NOMO-1 treated with dmso at 0.1 percent for 144 hours (cell line): ENCODE data around the gene ENTPD7.
"Not testable (repeated sequence)": the region's sequence is repeated elsewhere in the genome, so short reads cannot be mapped to it uniquely, and the experiment has no call there.

Experiments
- DNase-seq: peaks from one replicate; lab custom pipeline; 2025; ENCODE audit not compliant: unreplicated experiment; lab: John Stamatoyannopoulos, UW

Gene ENTPD7, protein sequence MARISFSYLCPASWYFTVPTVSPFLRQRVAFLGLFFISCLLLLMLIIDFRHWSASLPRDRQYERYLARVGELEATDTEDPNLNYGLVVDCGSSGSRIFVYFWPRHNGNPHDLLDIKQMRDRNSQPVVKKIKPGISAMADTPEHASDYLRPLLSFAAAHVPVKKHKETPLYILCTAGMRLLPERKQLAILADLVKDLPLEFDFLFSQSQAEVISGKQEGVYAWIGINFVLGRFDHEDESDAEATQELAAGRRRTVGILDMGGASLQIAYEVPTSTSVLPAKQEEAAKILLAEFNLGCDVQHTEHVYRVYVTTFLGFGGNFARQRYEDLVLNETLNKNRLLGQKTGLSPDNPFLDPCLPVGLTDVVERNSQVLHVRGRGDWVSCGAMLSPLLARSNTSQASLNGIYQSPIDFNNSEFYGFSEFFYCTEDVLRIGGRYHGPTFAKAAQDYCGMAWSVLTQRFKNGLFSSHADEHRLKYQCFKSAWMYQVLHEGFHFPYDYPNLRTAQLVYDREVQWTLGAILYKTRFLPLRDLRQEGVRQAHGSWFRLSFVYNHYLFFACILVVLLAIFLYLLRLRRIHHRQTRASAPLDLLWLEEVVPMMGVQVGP

GRCh38 chr10:99659031-99659867 is at the start of gene ENTPD7:
Gene ENTPD7 (plus strand): TSS chr10:99659509. CDS start chr10:99659957, 448 bp downstream.
- DNase-seq: peak; percentile 94

GRCh38 chr10:99610221-99610620 is 49.1 kb upstream of the ENTPD7 start:
- DNase-seq: peak; percentile 50

DNA sequence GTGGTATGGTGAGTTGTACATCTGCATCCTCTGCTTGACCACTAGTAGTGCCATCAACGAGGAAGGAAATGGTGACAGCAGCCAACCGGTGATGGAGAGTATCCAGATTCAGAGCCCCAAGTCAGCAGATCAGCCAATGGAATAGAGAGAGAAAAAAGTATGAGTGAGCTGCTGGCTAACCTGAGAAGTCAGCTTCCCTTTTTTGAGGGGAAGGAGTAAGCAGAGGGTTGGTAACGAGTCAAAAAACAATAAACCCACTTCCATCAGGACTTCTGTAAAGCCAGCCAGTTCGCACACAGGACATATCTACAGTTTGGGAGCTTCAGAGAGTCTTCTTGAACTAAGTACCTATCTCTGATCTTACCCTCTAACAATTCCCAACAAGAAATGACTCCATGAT is 48.0 kb upstream of the ENTPD7 start:
- no peak for DNase-seq

GRCh38 chr10:99612167-99612831 is 47.0 kb upstream of the ENTPD7 start:
- no peak for DNase-seq

DNA sequence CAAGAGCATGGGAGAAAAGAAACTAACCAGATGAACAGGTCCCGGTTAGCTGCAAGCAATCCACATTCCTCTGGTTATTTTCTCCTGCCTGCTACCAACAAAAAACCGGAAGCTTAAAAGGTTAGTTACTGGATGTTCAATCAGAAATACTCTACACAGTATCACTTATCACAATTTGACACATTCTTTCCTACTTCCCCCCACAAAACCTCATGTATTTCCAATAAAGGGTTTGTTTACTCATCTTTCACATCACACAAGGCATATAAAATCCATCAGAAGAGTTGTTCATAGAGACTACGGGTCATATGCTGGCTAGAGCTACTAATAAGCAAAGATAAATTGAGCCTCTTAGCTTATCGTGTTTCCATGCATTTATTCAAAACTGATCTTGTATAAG is 43.9 kb upstream of the ENTPD7 start:
- DNase-seq: no peak

GRCh38 chr10:99617696-99618095 is 41.6 kb upstream of the ENTPD7 start:
- DNase-seq: no peak

- DNase-seq: peak; percentile 65
Measured at GRCh38 chr10:99619090-99619800, 40.1 kb upstream of the ENTPD7 start.

DNA sequence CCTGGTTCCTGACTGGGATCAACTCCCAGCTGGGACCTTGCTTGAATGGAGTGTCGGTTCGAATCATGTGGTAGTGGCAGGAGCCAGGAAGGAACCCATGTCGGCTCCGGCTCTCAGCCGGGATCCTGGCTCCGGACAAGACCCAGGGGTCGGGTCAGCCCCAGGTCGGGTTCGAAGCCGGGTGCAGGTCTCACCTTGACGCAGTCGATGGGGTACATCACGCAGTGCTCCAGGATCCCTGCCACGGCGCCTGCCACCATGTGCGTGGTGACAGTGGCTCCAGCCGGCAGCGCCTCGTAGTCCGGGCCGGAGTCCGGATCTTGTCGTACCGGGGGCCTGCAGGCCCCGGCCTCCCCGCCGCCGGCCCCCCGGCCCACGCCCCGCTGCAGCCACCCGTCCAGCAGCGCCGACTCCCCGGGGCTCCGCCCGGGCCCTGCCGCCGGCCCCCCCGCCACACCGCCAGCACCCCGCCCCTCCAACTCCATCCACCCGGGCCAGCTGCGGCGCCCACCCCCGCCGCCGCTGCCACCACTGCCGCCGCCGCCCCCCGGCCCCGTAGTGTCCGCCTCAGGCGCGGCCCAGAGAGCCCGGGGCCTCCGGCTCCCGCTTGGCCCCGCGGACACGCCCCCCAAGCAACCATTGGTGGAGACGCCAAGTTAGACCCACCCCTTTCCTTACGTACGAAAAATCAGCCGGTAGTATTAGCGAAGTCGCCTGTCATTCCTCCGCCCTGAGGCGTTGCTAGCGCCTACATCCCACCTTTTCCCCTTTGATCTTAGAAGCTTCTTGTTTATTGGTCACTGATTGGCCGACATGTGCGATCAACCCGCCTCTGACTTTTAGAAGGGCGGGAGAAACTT is 39.2 kb upstream of the ENTPD7 start, which contains the start of gene SLC25A28:
Gene SLC25A28 (minus strand): TSS at position 589 of the 860 bp plus-strand sequence. CDS start 104 bp downstream, at position 485.
- peak; percentile 100 for DNase-seq

DNA sequence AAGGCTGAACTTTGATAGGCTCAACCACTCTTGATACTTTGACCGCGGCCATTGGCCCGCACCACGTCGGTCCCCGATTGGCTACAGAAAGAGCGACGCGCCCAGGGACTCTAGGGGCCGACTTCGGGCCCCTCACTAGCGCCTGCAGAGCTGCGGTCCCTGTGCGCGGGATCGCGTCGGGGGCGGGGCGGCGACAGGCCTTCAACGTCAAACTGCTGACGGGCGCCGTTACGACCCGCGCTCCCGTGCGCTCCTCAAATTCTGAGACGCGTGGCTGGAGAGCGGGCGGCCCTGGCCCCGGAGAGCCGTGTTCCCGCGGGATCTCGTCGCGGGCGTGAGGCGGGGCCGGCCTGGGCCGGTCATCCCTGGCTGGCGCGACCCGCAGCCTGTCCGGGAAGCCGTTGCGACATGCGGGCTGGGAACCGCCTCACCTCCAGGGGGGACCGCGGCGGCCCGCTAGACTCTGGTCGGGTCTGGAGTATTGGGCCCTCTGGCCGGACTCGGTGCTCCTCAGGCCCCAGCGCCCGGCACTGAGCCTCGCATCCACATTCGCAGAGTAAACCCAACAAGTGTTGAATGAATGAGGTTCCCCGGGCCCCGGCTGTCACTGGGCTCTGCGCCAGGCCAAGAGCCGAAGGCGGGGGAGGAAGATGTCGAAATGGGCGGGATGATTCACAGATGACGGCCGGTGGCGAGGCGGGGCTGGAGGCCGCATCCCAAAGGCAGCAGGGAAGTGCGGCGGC is 38.4 kb upstream of the ENTPD7 start:
- peak; percentile 85 for DNase-seq

GRCh38 chr10:99621454-99622251 is 37.7 kb upstream of the ENTPD7 start:
- DNase-seq: no peak

- DNase-seq: no peak
Measured at GRCh38 chr10:99623919-99624318, 35.4 kb upstream of the ENTPD7 start.

- DNase-seq: not testable (repeated sequence)
Measured at GRCh38 chr10:99625124-99625523, 34.2 kb upstream of the ENTPD7 start.

- no peak for DNase-seq
Measured at GRCh38 chr10:99628923-99629624, 30.2 kb upstream of the ENTPD7 start.

- DNase-seq: no peak
Measured at GRCh38 chr10:99629625-99629978, 29.7 kb upstream of the ENTPD7 start.

DNA sequence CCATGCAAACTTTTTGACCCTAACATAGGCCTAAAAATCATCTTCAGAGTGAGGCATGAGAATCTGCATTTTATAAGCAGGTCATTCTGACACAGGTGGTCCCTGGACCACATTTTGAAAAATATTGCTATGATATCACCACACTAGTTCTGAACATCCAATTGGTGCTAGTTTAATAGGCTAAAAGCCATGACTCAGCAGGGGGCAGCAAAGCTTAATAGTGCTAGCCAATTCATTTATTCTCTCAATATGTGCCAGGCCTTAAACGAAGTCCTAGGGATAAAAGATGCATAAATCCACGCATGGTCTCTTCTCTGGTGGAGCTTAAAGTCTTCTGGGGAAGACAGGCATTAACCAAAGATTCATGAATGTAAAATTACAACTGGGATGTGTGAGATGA is 28.9 kb upstream of the ENTPD7 start:
- peak; percentile 23 for DNase-seq

DNA sequence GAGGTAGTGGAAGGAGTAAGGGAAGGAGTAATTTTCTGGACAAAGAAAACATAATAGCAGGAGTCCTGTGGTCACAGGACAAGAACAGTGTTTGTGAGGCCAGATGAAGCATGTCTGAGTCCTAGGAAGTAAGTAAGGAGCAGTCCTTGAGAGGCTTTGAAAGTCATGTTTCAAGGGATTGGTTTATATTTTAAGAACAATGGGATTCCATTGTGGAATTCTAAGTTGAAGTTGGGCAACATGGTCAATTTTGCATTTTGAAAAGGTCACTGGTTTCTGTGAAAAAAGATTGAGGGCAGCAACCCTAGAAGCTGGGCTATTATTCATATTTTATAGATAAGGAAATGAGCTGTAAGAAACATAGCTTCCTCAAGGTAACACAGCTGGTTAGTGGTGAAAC is 28.3 kb upstream of the ENTPD7 start:
- DNase-seq: no peak

DNA sequence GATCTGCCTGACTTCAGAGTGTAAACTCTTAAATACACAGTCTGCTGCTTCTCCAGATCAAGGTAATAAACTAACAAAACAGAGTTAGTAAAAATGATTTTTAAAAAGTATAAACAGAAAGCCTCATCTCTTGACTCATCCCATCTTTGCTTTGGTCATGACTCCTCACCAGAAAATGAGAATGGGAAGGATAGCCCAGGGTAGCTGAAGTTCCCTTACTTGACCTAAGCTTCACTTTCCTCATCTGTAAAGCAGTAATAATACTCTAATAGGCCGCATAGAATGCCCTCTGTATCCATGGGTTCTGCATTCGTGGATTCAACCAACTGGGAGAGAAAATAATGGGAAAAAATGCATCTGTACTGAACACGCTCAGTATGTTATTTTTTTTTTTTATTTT is 27.8 kb upstream of the ENTPD7 start:
- DNase-seq: no peak
